NCI-H1694 (cell line): ENCODE measurements around the gene RNF144B.

Experiments used
- DNase-seq: peaks from one replicate; lab custom pipeline; 2025; lab: John Stamatoyannopoulos, UW

The RNF144B gene

DNA sequence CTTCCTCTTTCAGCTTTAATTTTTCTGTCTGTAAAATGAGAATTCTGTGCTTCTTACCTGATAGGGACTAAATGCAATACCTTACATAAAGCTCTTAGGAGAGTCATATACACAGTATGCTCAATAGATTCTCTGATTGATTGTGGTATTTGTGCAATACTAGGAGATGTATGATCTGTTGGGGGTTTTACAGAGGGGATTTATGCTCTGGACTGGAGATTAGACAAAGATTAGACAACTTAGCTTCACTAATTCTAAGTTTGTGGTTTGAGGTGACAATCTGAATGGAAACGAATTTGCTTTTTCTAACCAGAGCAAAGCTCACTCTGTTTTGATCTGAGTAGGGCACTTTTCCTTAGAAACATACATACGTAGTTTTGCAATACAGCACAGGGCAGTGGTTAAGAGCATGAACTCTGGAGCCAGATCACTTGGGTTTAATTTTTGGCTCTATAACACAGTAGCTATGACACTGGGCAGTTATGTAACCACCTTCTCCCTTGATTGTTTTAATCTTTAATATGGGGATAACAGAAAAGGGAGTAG is 126.2 kb downstream of the RNF144B start:
- no peak for DNase-seq

- DNase-seq = no peak
Observed at GRCh38 chr6:18514180-18514579, 127.0 kb downstream of the RNF144B start.

DNA sequence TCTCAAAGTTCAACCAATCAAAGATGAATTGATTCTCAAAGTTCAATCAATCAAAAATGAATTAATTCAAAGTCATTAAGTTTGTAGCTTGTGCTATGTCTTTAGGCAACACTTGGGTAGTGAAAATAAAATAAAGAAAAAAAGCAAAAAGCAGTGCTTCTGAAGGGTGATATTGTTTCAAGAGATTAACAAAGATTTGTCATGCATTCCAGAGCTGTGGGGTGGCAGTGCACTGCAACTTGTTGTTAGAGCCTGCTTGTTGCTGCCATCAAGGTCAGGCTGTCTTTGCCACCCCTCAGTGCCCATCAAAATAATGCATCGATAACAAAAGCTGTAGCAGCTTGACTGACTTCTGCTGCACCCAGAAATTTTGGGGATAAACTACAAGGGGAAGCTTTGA is 128.6 kb downstream of the RNF144B start:
- no peak for DNase-seq
